HUDEP-2 (cell line): ENCODE data around the gene CBFB.
"Not testable (repeated sequence)": the region's sequence is repeated elsewhere in the genome, so short reads cannot be mapped to it uniquely, and the experiment has no call there.

Experiments
- DNase-seq, 76 experiments: peaks; one replicate each; lab custom pipeline; 2025; ENCODE audit not compliant: unreplicated experiment in 76 of 76; lab: John Stamatoyannopoulos, UW

Gene CBFB

GRCh38 chr16:67116388-67117311 lies 87.7 kb downstream of the CBFB start:
- DNase-seq = no peak

DNA sequence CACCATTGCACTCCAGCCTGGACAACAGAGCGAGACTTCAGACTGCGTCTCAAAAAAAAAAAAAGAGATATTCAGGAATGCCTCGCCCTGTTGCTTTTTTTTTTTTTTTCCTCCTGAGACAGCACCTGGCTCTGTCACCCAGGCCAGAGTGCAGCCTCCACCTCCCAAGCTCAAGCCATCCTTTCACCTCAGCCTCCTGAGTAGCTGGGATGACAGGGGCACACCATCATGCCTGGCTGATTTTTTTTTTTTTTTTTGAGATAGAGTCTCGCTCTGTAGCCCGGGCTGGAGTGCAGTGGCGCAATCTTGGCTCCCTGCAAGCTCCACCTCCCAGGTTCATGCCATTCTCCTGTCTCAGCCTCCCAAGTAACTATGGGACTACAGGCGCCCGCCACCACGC lies 88.8 kb downstream of the CBFB start:
- no peak for DNase-seq

- no peak for DNase-seq
Observed at GRCh38 chr16:67120025-67120424, 91.1 kb downstream of the CBFB start.

DNA sequence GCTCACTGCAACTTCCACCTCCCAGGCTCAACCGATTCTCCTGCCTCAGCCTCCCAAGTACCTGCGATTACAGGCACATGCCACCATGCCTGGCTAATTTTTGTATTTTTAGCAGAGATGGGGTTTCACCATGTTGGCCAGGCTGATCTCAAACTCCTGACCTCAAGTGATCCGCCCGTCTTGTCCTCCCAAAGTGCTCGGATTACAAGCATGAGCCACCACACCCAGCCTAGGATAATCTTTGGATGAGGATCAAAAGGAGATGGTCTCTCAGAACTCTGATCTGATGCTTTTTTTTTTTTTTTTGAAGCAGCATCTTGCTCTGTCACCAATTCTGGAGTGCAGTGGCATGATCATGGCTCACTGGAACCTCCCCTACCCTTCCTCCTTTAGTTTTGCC lies 93.8 kb downstream of the CBFB start:
- DNase-seq = not testable (repeated sequence)

GRCh38 chr16:67128417-67128816 lies 99.5 kb downstream of the CBFB start:
- DNase-seq = no peak

- no peak for DNase-seq
Observed at GRCh38 chr16:67128887-67129286, 99.9 kb downstream of the CBFB start.

GRCh38 chr16:67129422-67129821 lies 100.5 kb downstream of the CBFB start:
- DNase-seq = no peak

GRCh38 chr16:67137605-67138004 lies 108.7 kb downstream of the CBFB start:
- no peak for DNase-seq

- DNase-seq = no peak
Observed at GRCh38 chr16:67141391-67141790, 112.4 kb downstream of the CBFB start.

DNA sequence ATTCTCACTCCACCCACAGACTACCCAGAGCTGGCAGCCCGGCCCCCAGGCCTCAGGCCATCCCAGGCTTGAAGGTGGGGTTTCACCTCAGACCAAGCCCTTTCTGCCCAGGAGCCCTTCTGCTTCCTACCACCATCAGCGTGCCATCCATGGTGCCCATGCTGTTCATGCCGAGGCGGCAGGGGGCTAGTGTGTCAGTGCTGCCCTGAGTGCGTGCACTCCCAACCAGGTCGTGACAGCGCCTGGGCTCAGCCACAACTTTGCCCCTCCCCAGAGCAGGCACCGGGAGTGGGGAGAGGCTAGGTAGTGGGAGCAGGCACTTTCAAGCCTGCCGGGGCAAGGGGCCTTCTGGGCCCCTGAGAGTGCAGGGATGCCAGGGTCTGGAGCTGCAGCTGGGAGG lies 113.4 kb downstream of the CBFB start:
- no peak for DNase-seq

GRCh38 chr16:67144943-67145342 lies 116.0 kb downstream of the CBFB start:
- no peak for DNase-seq

GRCh38 chr16:67145746-67146145 lies 116.8 kb downstream of the CBFB start:
- DNase-seq = no peak

- no peak for DNase-seq
Observed at GRCh38 chr16:67146523-67147357, 117.8 kb downstream of the CBFB start.

DNA sequence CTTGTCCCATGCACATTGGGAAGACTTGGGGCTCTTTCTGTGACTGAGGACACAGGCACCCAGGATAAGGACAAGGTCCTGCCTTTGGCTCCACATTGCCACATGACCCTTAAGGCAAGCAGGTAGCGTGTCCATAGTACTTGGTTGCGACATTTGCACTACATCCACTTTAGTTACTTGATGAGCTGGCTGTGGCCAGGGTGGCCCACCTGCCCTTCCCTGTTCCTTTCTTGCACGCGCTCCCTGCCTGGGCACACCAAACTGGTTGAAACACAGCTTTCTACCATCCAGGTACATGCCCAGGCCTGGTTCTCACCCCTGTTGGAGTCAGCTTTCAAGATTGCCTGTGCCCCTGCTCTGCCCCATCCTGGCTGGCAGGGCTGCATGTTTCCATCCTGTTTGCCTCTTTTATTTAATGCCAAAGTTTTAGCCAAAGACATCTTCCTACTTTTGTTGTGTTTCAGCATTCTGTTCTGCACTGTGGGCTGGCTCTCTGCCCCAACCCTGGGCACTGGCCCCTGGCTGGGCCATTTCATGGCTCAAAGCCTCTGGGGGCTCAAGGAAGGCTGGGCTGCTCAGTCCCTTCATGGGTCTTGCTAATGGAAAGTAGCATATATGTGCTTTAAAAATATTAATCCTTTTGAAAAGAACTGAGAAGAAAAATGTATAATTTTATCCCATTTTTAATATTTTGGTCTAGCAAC lies 118.6 kb downstream of the CBFB start:
- no peak for DNase-seq

DNA sequence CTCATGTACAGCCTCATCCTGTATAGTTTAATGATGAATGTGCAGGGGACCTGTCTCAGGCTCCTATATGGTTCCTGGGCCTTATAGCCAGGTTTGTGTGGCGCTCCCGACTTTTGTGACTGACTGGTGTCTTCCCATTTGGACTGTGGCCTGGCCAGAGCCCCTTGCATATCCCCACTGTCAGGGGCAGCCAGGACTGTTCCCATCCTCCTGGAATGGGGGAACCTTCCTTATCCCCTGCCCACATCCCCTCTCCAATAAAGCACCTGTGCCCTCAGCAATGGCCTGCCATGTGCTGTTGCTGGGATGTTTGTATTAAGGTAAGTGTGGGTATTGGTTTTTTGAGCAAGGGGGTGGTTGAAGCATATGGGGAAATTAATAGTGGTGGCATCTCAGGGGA lies 119.3 kb downstream of the CBFB start:
- DNase-seq = no peak

DNA sequence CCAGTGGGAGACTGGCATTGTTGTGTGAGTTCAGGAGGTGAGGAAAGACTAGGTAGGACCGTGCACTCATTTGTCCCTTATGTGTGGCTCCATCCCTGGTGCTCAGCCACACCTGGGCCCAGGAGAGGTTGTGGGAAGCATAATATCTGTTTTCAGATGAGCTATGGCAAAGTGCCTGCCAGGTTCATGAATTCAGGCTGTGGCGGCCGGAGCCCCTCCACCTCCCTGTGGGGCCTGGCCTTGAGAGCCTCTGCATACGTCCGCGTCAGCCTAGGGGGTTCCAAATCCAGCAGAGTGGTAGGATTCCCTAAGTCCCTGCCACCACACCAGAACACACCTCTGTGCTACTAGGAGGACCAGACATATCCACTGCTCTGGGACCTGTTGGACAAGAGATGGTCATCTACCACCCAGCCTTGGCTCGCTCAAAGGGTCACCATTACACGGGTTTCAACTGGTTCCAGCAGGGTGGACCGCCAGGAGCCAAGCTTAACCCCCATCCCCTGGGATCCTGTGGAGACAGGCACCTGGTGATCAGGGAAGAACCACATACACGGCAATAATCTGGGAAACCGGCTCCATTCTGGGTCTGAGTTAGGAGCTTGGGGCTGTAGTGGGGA lies 119.8 kb downstream of the CBFB start:
- DNase-seq = no peak

GRCh38 chr16:67149276-67150046 lies 120.5 kb downstream of the CBFB start:
- no peak for DNase-seq

- peak in 14 of 76 experiments; percentile 4 to 47 (median 14) for DNase-seq
Observed at GRCh38 chr16:67150047-67150832, 121.3 kb downstream of the CBFB start.
